Common myeloid progenitor, CD34-positive (primary cell): Measurements from ENCODE around the gene C8A.

Experiments used
- CTCF ChIA-PET: fragments of 350-600 bp; sonication (Branson Sonifier 250); formaldehyde crosslinking; loops from one replicate; lab custom pipeline; 2021; ENCODE audit warnings: antibody characterized with exemption; lab: Charles Lee
- POLR2A ChIA-PET: fragments of 350-600 bp; sonication (Branson Sonifier 250); formaldehyde crosslinking; loops from one replicate; lab custom pipeline; 2021; ENCODE audit warnings: antibody characterized with exemption; lab: Charles Lee
- DNase-seq, 3 donors: peaks; one replicate each; pipeline versions ENCODE4 v3.0.0 to v3.0.0-alpha.2; 2013
- H3K27ac ChIP-seq, 2 experiments: 1 replicate in 1 of 2; 2 replicates in 1 of 2; pipeline ENCODE4 v1.7.0; 2013; ENCODE audit warnings: inconsistent platforms in 2 of 2, low read length in 2 of 2, mild to moderate bottlenecking in 2 of 2, low read depth in 1 of 2, moderate library complexity in 1 of 2; ENCODE audit not compliant: severe bottlenecking in 2 of 2, insufficient read depth in 1 of 2, poor library complexity in 1 of 2
- H3K27me3 ChIP-seq, 5 experiments: replicated peaks in 2 of 5; 1 replicate in 3 of 5; 2 replicates in 2 of 5; pipeline versions ENCODE4 v1.6.1 to v1.7.0; 2013; ENCODE audit warnings: low read length in 4 of 5, mild to moderate bottlenecking in 2 of 5, moderate library complexity in 2 of 5, inconsistent platforms in 1 of 5; ENCODE audit not compliant: insufficient read depth in 5 of 5, control insufficient read depth in 4 of 5
- H3K36me3 ChIP-seq, 4 experiments: 1 replicate in 2 of 4; 2 replicates in 2 of 4; pipeline versions ENCODE4 v1.6.1 to v1.7.0; 2013; ENCODE audit warnings: low read length in 3 of 4, control low read depth in 1 of 4, mild to moderate bottlenecking in 1 of 4; ENCODE audit not compliant: control insufficient read depth in 4 of 4, insufficient read depth in 4 of 4
- H3K4me1 ChIP-seq, 4 experiments: 1 replicate in 3 of 4; 2 replicates in 1 of 4; pipeline versions ENCODE4 v1.6.1 to v1.7.1; 2013; ENCODE audit warnings: low read length in 3 of 4, mild to moderate bottlenecking in 3 of 4, control low read depth in 1 of 4, inconsistent platforms in 1 of 4, moderate library complexity in 1 of 4; ENCODE audit not compliant: control insufficient read depth in 4 of 4, insufficient read depth in 4 of 4; ENCODE audit errors: control extremely low read depth in 1 of 4
- H3K4me3 ChIP-seq, 7 experiments: 1 replicate in 4 of 7; 2 replicates in 3 of 7; pipeline versions ENCODE4 v1.5.1 to v1.7.0; 2013; ENCODE audit warnings: mild to moderate bottlenecking in 7 of 7, low read length in 6 of 7, moderate library complexity in 6 of 7, inconsistent platforms in 2 of 7, low read depth in 2 of 7, control low read depth in 1 of 7; ENCODE audit not compliant: insufficient read depth in 4 of 7, control insufficient read depth in 1 of 7; ENCODE audit errors: extremely low read depth in 1 of 7
- H3K9me3 ChIP-seq, 5 experiments: 1 replicate in 4 of 5; 2 replicates in 1 of 5; pipeline versions ENCODE4 v1.6.1 to v1.7.1; 2013; ENCODE audit warnings: low read length in 4 of 5, mild to moderate bottlenecking in 2 of 5, inconsistent platforms in 1 of 5, low read depth in 1 of 5, moderate library complexity in 1 of 5; ENCODE audit not compliant: control insufficient read depth in 4 of 5, insufficient read depth in 2 of 5; ENCODE audit errors: control extremely low read depth in 1 of 5
- WGBS: methylation state at CpG from one replicate; pipeline ENCODE4 v1.1.5; 2013; ENCODE audit not compliant: insufficient coverage; 5-methylcytosine and 5-hydroxymethylcytosine counted together

The C8A gene

DNA sequence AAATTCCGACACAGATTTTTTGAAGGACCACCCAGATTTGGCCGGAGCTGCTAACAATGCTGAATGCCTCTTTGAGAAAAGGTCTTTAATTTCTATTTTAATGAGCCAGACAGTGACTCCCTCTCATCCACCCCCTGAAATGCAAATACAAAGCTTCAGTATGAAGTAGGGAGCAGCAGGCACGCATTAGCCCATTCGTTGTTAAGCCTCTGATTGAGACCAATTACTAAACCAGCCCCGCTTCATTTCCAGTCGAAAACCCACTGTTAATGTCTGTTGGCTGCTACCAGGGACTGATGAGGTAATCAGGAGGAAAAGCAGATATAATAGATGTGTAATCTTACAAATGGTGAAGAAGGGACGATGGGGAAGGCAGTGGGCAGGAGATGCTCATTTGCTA lies 4.8 kb upstream of the C8A start:
- Histone ChIP-seq H3K27ac (no peak overlapping the region), H3K36me3 (no peaks in the 10 kb centered on the region), H3K4me1 (no peaks in the 10 kb centered on the region), H3K9me3 (peaks cover 0 to 3% (median 0%) of the 10 kb centered on the region in 5 experiments), H3K27me3 (peaks cover 0 to 3% (median 1%) of the 10 kb centered on the region in 5 experiments), H3K4me3 (no peak overlapping the region)
- ChIA-PET CTCF (interaction anchor here (1.2 kb wide), 1 partner anchor 8 kb away, joined by 4 read pairs; no protein-coding TSS in a partner anchor), POLR2A (no interaction called here)
- DNase-seq: no peak
- WGBS: 91% methylated on average over 4 of the region's 7 CpGs

DNA sequence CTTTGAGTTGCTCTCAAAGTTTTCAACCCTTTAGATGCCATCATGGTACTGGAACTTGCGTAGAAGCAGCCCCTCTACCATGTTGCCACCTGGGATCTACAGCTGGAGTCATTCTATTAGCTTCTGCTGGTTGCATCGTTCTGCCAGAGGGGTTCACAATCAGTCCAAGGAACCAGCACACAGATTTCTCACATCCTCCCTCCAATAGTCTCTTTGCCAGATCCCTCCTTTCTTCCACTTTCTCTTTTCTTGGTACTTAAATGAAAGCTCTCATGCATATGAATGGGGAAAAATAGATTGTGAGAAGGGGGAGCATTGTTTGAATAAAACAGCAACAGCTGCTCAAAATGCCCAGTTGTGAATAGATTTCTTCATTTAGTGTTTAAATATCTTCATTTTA lies 4.2 kb upstream of the C8A start:
- H3K36me3 ChIP-seq: no peaks in the 10 kb centered on the region
- 94% methylated on average over 2 of the region's 2 CpGs for WGBS
- no peak for DNase-seq
- POLR2A ChIA-PET: no interaction called here
- no peaks in the 10 kb centered on the region for H3K4me1 ChIP-seq
- peaks cover 0 to 3% (median 0%) of the 10 kb centered on the region in 5 experiments for H3K9me3 ChIP-seq
- peaks cover 0 to 4% (median 1%) of the 10 kb centered on the region in 5 experiments for H3K27me3 ChIP-seq
- no peak overlapping the region for H3K27ac ChIP-seq
- H3K4me3 ChIP-seq: no peak overlapping the region
- CTCF ChIA-PET: interaction anchor here (1.2 kb wide), 1 partner anchor 9 kb away, joined by 4 read pairs; no protein-coding TSS in a partner anchor

DNA sequence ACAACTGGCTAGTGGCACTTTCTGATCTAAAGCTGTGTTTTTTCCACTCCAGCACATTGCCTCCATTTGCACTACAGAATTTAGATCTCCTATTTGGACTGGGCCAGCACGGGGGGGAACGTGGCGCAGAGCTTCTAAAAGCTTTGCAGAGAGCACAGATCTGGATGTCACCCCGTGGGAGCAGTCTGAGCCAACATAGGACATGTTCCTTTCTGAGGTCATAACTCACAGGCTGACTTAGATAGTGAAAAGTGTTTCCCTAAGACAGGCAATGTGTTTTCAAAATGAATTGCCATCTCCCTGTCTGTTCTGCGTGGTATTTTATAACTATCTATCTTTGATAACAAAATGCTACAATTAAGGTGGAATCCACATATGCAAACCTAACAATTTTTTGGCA lies 3.7 kb upstream of the C8A start:
- Histone ChIP-seq H3K4me3 (no peak overlapping the region), H3K27ac (no peak overlapping the region), H3K4me1 (no peaks in the 10 kb centered on the region), H3K27me3 (peaks cover 0 to 4% (median 1%) of the 10 kb centered on the region in 5 experiments), H3K9me3 (no peaks in the 10 kb centered on the region), H3K36me3 (no peaks in the 10 kb centered on the region)
- POLR2A ChIA-PET: no interaction called here
- WGBS: 93% methylated on average over 5 of the region's 5 CpGs
- no peak for DNase-seq
- CTCF ChIA-PET: interaction anchor here (1.2 kb wide), 1 partner anchor 9 kb away, joined by 4 read pairs; no protein-coding TSS in a partner anchor

DNA sequence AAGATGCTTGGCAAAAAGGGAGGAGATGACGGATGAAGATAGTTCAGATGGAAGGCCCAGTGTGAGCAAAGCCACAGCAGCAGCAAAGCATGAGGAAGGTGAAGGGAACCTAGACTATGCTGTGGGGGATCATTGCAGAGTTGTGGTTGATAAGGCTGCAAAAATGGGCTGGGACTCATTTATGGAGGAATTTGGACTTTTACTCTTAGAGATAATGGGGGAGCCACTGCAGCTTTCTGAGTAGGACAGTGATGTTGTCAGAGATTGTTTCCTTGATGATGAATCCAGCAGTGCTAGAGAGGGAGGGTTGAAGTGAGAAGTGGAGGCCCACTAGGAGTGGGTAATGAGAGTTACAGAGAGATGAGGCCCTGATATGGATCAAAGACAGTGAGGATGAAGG lies 2.1 kb upstream of the C8A start:
- Histone ChIP-seq H3K27me3 (peaks cover 0 to 4% (median 1%) of the 10 kb centered on the region in 5 experiments), H3K4me1 (no peaks in the 10 kb centered on the region), H3K27ac (no peak overlapping the region), H3K9me3 (no peaks in the 10 kb centered on the region), H3K4me3 (no peak overlapping the region), H3K36me3 (no peaks in the 10 kb centered on the region)
- ChIA-PET POLR2A (no interaction called here), CTCF (no interaction called here)
- no peak for DNase-seq
- 0% methylated on average over 1 of the region's 1 CpG for WGBS

DNA sequence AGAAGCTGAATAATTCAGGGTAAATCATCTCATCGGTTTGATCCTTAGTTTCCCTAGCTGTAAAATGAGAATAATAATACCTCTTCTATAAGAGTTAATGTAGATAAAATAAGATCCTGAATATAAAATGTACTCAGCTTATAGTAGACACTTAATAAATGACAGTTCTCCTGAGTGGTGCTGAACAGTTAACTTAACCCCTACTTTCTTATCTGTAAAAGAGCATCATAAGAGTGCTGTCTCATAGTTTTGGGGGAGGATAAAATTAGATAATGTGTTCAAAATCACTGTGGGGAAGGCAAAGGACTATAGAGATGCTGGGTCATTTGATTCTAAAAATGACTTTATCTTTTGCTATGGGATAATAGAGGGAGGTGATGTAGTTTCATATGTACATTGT lies 593 bp downstream of the C8A start:
- WGBS: no CpG with 5 or more reads among the region's 1 CpG
- POLR2A ChIA-PET: no interaction called here
- DNase-seq: no peak
- no peaks in the 10 kb centered on the region for H3K4me1 ChIP-seq
- H3K4me3 ChIP-seq: no peak overlapping the region
- CTCF ChIA-PET: no interaction called here
- peaks cover 0 to 2% (median 0%) of the 10 kb centered on the region in 5 experiments for H3K27me3 ChIP-seq
- H3K27ac ChIP-seq: no peak overlapping the region
- H3K36me3 ChIP-seq: no peaks in the 10 kb centered on the region
- no peaks in the 10 kb centered on the region for H3K9me3 ChIP-seq

DNA sequence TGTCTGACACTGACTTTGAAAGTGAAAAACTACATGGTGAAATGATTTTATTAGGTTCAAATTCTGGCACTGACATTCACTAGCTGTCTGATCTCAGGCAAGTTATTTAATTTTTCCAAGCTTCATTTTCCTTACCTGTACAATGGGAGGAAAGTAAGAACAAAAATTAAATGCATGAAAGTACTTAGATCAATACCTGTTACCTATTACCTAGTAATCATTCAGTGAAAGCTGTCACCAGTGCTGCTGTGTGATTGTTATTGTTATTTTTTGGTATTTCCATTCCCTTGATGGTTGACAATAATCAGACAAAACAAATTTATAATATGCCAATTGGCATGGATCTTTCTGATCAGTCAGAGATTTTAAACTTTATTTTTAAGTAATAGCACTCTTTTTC lies 1.6 kb downstream of the C8A start:
- no peak for DNase-seq
- POLR2A ChIA-PET: no interaction called here

DNA sequence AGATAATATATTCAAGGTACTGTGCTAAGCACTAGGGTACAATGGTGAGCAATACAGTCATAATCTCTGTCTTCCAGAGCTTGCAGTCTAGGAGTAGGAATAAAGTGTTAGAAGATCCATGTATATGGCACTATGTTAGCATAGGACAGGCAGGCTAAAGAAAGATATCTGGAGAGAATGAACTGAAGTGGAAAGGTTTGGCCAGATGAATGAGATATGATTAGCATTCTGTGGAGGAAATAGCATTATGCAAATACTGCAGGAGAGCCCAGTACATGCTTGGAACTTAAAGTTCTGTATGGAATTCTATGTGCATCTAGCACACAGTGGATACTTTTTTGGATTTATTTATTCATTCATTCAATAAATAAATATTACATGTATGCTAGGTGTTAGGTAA lies 4.7 kb downstream of the C8A start:
- no peak overlapping the region for H3K27ac ChIP-seq
- H3K4me3 ChIP-seq: no peak overlapping the region
- no peaks in the 10 kb centered on the region for H3K4me1 ChIP-seq
- H3K36me3 ChIP-seq: no peaks in the 10 kb centered on the region
- POLR2A ChIA-PET: no interaction called here
- H3K27me3 ChIP-seq: peaks cover 0 to 2% (median 0%) of the 10 kb centered on the region in 5 experiments
- no peaks in the 10 kb centered on the region for H3K9me3 ChIP-seq
- DNase-seq: no peak
- CTCF ChIA-PET: no interaction called here

More for the DNA sequence above, 1.6 kb downstream of the C8A start:
- H3K4me1 ChIP-seq: no peaks in the 10 kb centered on the region
- no peak overlapping the region for H3K27ac ChIP-seq
- no peaks in the 10 kb centered on the region for H3K9me3 ChIP-seq
- H3K36me3 ChIP-seq: no peaks in the 10 kb centered on the region
- no peak overlapping the region for H3K4me3 ChIP-seq
- peaks cover 0 to 2% (median 0%) of the 10 kb centered on the region in 5 experiments for H3K27me3 ChIP-seq
- CTCF ChIA-PET: no interaction called here
